ENCODE results near the gene DAND5. TPM values are rescaled to one million over a fixed set of nuclear protein-coding genes. Genes with fewer than 3 reads are reported as not detected.
"Not testable (repeated sequence)": the region's sequence is repeated elsewhere in the genome, so short reads cannot be mapped to it uniquely, and the experiment has no call there.

DAND5 gene
- total and polyA plus RNA-seq, 10 of the 15 experiments (the other 5 are each of a cell fraction or from before 2014, with no cell fraction given): 0.06 to 0.15 (median 0.12) TPM; not detected in 5

- RAD21 ChIA-PET (ENCODE audit: unreplicated experiment); FAIRE-seq; intact Hi-C loops (cut with micrococcal nuclease; ENCODE audit: unreplicated experiment); in situ Hi-C loops (cut with MboI); BruUV-seq (replicated peaks); H3K27me3 ChIP-seq (replicated peaks in 1 of 2; ENCODE audit: control insufficient read depth in 2 of 2, insufficient read depth in 2 of 2, low read length in 1 of 2); H3K36me3 ChIP-seq (ENCODE audit: control insufficient read depth in 2 of 2, insufficient read depth in 2 of 2, low read length in 1 of 2); DNase-seq (ENCODE audit: low read depth, low spot score); H4K20me1 ChIP-seq (ENCODE audit: control insufficient read depth, insufficient read depth); H3K9me3 ChIP-seq (replicated peaks; ENCODE audit: control insufficient read depth, insufficient read depth, low read length): not testable (repeated sequence)
- H3K79me2 ChIP-seq (ENCODE audit: control insufficient read depth, insufficient read depth, low read length): peaks cover 32% of the 10 kb centered on the region
- peak overlapping the region; percentile 78 for H3K4me3 ChIP-seq
- H3K4me1 ChIP-seq (ENCODE audit: control insufficient read depth, insufficient read depth, low read length): peaks cover 11% of the 10 kb centered on the region
- peak; percentile 22 for ATAC-seq
- H3K27ac ChIP-seq (ENCODE audit: control insufficient read depth, insufficient read depth): peak overlapping the region; percentile 71
- H3K4me2 ChIP-seq (ENCODE audit: control insufficient read depth, insufficient read depth): peak overlapping the region; percentile 85
- peak overlapping the region; percentile 80 for H3K9ac ChIP-seq (ENCODE audit: control insufficient read depth, insufficient read depth, low read length)
- CTCF ChIA-PET: interaction anchor here (4.6 kb wide), 1 partner anchor 8 kb away, joined by 40 read pairs; no protein-coding TSS in a partner anchor
- 6% methylated on average over 24 of the region's 31 CpGs for WGBS (ENCODE audit: insufficient coverage, insufficient replicate concordance, low lambda C conversion rate, missing lambda C conversion rate)
- peak overlapping the region; percentile 94 for H2AFZ ChIP-seq (ENCODE audit: control insufficient read depth, low read depth, low read length)
- POLR2A ChIA-PET: interaction anchor here (0.7 to 1.9 kb wide), 4 partner anchors 20 to 174 kb away, joined by 3 to 5 read pairs (median 3); partner anchors contain the start of gene CALR
- TF ChIP-seq ZNF384 (IDR thresholded peaks at IDR 0.05; ENCODE audit: borderline replicate concordance, low read depth, low read length) (peak; percentile 80), ZNF217 (IDR thresholded peaks at IDR 0.05) (peak; percentile 56; the same call in 1 of the 2 replicates), NBN (IDR thresholded peaks at IDR 0.05) (0 out of 2 replicates have a peak, but pooled peaks have one; percentile 60), RELB (IDR thresholded peaks at IDR 0.05; ENCODE audit: low read depth) (peak; percentile 40; the same call in 1 of the 2 replicates), PML (IDR thresholded peaks at IDR 0.05; ENCODE audit: low read length) (peak; percentile 27; the same call in 1 of the 2 replicates), MLLT1 (IDR thresholded peaks at IDR 0.05) (peak; percentile 95), RUNX3 (IDR thresholded peaks at IDR 0.05; ENCODE audit: low read length) (0 out of 2 replicates have a peak, but pooled peaks have one; percentile 12), CHD1 (IDR thresholded peaks at IDR 0.05; ENCODE audit: low read depth, low read length) (0 out of 2 replicates have a peak, but pooled peaks have one; percentile 56), ZBTB40 (IDR thresholded peaks at IDR 0.05; ENCODE audit: borderline replicate concordance) (peak; percentile 57; the same call in 1 of the 2 replicates), CHD4 (IDR thresholded peaks at IDR 0.05) (0 out of 2 replicates have a peak, but pooled peaks have one; percentile 47), ATF7 (IDR thresholded peaks at IDR 0.05; ENCODE audit: low read depth) (0 out of 2 replicates have a peak, but pooled peaks have one; percentile 17), SKIL (IDR thresholded peaks at IDR 0.05; ENCODE audit: low read depth, poor library complexity, severe bottlenecking) (peak; percentile 25)
- SMC1A ChIA-PET (ENCODE audit: uncharacterized antibody, unreplicated experiment): interaction anchor here (0.6 to 1.8 kb wide), 3 partner anchors 8 to 90 kb away, joined by 3 to 6 read pairs (median 4); partner anchors contain the start of gene GCDH
These were observed 11.9 kb upstream of the DAND5 start for GRCh38 chr19:12957389-12957952.

All from GM12878 (cell line).